ENCODE data around the gene SOD3.

Gene SOD3

DNA sequence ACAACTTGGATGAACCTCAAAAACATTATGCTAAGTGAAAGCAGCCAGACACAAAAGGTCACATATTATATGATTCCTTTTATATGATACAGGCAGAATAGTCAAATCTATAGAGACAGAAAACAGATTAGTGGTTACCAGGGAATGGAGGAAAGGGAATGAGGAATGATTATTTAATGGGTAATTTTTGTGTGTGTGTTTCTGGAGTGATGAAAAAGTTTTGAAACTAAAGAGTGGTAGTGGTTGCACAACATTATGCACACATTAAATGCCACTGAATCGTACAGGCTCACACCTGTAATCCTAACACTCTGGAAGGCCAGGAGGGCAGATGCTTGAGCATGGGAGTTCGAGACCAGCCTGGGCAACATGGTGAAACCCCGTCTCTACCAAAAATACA is 19.6 kb upstream of the SOD3 start:
- no peak for DNase-seq

DNA sequence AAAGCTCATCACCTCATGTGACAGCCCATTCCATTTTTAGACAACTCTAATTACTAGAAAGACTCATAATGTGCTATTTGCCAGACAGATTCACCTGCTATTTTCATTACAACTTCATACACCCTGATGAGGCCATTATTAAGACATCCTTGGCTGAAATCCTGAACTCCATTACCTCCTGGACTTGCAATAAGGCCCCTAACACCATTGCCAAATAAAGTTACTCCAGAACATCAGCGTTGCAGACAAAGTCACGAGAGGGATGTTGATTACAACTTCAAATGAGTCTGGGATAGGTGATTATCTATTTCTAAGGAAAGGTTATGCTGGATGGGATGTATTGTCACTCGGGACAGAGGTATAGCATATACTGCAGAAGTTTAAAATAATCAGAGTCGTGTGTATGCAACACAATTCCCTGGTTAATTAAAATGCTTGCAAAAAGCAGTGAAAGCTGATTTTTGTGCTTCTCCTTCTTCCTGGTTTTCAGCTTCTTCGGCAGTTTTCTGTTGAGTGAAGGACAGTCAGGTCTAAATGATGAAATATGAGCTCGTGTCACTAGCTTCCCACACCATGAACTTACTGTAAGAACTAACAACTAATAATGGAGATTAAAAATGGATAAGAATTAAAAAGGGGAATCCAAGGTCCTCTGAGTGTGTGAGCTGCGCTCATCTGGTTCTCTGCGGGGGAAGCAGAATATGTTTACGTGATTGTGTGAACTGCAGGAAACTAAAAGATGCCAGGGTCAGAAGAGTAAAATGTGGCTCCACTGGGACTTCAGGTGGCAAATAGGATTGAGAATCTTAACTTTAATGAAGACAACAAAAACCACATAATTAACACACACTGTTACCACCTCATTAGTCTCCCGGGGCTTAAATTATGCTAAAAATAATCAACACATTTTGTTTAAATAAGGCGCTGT is 17.6 kb upstream of the SOD3 start:
- no peak for DNase-seq

DNA sequence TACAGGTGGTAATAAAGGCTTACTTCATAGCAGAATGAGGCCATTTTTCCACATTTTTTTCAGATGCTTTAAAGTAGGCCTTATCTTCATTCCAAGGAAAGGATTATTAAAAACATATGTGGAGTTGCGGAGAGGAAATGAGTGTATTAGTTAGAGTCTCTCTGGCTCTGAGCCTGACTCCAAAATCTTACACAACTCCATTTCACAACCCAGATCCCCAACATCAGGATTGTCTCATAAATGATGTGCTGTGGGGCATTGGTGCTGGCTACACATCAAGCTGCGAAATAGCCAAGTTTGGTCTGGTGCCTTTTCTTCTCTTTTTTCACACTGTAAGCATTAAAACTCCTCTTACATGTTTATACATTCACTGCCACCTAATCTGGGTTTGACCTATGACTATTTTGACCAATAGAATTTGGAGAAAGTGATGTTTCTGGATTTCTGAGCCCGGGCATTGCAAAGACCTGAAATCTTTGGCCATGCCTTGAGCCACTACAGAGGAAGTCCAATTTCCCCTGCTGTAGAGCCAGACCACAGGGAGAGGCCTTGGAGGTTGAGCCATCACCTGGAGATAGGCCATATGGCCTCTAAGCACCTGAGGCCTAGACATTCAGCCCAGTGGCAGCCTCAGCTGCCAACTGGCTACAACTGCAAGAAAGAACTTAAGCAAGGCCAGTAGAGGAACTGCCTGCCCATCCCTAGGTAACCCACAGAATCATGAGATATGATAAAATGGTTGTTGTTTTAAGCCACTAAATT is 16.7 kb upstream of the SOD3 start:
- DNase-seq, result no peak

DNA sequence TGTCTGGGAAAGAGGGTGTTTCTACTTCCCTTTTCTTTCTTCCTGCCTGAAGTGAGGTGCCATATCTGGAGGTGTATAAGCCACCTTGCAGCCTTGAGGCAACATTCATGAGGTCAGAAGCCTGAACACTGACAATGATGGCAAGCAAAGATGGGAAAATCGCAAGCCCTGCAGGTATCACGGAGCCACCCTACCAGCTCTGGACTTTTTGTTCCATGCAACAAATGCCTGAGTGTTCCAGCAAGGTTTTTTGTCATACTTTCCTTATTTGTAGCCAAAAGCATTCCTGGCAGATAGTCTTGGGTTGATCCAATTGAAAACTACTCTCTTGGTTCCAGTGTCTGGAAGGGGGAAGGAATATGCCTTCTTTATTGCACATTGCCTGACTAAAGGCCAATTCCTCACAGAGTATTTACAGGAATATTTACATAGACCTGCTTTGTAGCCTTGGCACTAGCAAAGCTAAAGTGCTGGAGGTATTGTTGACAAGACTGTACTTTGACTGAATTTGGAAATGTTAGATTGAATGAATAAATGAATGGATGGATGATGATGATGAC is 14.4 kb upstream of the SOD3 start:
- no peak for DNase-seq

DNA sequence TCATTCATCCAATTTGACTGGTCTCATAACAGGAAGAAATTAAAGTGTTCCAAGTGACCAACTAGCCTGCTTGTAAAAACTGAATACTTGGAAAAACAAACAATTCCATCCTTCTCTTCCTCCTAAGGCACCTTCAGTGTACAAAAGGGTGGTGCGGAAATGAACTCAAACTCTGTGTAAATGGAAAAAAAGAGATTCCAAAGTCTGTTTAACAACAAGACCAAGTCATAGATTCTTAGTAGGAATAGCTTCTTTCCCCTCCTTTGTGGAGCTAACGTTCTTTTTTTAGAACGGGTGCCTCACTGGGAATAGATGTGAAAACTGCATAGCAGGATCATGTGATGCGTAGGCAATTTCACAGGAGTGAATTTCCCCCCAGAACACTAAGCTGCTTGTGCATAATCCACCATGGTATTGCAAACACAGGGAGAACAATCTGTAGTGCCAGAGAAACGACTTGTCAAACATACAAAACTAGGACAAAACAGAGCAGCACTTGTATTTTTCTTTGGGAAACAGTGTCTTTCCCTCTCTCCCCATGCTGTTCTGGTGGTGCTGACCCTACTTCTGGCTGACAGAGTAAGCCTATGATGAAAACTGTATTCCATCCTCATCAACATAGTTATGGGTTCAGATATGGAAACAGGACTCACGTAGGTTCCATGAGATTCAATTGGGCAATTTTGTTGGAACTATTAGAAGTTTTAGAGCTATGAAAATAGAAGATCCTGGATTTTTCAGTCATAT is 13.2 kb upstream of the SOD3 start:
- DNase-seq, result no peak

DNA sequence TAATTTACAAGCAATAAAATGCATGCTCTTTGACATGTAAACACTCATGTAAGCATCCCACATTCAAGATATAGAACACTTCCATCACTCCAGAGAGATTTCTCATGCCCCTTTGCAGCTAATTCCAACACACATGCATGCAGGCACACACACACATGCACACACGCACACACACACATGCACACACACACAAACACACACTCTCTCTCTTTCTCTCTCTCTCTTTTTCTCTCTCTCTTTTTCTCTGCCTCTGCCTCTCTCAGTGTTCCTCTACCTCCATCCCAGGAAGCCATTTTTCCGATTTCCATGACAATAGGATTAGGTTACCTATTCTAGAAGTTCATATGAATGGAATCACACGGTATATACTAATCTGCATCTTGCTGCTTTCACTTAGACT is 11.9 kb upstream of the SOD3 start:
- no peak for DNase-seq

DNA sequence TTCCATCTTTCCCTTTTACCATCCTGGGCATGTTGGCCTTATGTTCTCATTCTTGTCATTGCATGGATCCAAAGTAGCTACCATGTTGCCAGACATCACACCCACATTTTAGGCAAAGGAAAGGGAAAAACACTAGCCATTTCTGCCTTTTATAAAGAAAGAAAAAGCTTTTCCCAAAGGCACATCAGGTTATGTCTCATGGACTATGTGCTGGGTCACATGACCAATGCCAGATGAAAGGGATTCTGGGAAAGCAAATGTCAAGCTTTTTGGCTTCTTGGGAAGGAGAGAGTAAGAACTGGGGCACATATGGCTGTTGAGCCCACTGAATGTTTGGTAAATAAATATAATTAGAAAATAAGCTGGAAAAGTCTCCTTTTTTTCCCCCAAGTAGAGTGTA is 4.3 kb upstream of the SOD3 start:
- no peak for DNase-seq

DNA sequence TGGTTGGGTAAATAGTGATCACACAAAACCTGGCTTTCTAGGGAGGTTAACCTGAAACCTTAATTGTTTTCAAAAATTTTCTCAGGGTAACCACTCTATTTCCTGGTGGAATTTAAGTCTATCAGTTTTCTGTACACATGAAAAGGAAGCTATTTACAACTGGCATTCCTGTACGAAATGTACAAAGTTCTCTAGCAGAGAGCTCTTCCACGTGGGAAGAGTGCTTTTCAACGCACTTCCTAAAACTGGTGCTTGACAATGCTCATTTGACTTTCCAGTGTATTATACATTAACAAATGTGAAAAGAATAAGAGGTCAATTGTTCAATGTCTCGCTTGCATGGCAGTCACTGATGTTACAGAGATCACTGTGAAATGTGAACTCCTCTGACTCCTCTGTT is 2.8 kb upstream of the SOD3 start:
- no peak for DNase-seq

DNA sequence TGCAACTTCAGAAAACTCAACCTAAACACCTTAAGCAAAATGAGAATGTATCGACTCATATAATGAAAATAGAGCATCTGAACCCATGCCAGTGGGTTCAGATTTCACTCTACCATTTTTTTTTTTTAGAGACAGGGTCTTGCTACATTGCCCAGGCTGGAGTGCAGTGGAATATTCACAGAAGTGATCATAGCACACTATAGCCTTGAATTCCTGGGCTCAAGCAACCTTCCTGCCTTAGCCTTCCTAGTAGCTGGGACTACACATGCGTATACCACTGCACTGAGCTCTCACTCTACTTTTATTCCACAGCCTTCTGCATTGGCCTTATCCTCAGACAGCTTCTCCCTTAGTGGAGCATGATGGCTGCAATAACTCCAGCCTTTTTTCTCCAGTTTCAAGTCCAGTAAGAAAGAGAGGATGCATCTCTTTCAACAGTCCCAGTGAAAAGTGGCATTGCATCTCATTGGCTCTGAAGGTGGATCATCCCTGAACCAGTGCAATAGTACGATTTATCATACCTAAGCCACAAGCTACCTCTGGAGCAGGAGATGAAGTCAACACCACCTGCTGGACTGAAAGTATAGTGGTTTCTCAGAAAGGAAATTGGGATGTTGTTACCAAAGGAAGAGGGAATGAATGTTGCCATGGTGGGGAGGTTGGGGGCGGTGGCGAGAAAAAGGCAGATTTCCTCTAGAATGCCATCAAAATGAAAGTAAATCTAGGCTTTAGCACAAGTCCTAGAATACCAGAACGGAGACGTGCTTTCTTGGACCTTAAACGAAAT is 2.0 kb upstream of the SOD3 start:
- DNase-seq, result no peak

DNA sequence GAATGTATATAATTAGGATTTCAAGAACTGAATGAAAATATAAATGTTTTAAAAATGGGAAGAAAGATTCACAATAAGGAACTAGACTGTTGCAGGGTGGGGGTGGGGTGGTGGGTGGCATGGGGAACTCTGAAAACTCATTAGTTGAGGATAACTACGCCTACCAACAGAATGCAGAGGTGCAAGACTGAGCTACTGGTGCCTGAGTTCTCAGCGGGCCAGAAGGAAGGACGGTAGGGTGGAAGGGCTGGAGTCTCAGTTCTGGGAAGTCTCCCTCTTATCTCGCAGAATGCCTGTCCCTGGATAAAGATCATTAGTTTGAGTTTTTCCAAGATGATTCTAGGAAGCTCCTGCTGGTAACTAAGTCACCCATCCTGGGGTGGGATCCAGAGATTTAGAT is 1.3 kb upstream of the SOD3 start:
- no peak for DNase-seq

DNA sequence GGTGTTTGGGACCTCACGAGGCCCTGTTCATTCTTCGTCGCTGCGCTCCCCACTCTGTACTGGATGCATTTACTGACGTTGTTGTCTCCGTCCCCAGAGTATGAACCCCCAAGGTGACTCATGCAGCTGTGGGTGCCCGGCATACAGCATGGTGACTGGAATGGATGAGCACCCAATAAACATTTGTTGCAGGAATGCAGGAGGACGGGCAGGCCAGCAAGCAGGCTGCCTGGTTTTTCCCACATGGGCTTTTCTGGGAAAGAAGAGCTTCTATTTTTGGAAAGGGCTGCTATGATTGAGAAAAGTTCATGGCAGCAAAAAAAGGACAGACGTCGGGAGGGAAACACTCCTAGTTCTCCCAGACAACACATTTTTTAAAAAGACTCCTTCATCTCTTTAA is 893 bp upstream of the SOD3 start:
- DNase-seq, result no peak

DNA sequence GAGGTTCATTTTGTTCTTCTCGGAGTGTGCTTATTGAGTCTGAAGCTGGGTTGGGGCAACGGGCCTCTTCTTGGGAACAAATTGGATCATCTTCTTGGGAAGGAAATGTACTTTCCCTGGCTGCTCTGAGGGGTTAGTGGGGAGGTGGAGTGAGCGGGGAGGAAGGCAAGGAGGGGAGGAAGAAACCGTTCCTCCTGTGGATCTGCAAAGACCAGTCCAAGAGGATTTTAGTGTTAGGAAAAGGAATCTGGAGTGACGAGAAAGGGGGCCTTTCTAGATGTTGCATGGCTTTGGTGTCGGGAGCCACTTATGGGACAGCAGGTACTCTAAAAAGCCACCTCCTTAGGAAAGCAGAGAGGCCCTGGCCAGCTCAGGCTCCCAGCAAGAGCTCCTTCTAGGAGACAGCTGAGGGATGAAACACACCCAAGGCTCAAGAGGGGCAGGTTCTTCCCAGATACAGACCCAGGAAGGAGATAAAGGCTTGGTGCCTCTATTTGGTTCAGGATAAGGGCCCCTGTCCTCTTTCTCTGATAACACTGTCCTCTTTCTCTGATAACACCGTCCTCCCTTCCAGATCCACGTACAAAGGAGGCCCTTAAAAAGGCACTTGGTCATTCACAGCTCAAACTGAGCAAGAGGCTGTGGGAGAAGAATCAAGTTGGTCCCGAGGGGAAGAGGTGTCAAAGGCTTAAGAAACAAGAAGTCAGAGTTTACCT is 451 bp downstream of the SOD3 start:
- no peak for DNase-seq

DNA sequence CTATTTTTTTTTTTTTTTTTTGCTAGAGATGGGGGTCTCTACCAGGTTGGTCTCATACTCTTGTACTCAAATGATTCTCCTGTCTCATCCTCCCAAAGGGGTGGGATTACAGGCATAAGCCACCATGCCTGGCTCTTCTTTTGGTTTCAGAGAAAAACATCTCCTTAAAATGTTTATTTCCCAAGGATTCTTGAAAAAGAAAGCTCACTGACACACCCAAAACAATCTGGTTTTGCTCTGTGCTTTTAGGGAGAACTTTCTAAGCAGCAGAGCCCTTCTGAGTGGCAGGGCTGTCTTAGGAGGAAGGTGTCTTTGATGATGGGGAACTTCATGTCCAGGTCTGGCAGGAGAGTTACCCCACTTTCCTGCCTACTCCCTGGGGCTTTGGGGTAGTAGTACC is 1.2 kb downstream of the SOD3 start:
- no peak for DNase-seq

DNA sequence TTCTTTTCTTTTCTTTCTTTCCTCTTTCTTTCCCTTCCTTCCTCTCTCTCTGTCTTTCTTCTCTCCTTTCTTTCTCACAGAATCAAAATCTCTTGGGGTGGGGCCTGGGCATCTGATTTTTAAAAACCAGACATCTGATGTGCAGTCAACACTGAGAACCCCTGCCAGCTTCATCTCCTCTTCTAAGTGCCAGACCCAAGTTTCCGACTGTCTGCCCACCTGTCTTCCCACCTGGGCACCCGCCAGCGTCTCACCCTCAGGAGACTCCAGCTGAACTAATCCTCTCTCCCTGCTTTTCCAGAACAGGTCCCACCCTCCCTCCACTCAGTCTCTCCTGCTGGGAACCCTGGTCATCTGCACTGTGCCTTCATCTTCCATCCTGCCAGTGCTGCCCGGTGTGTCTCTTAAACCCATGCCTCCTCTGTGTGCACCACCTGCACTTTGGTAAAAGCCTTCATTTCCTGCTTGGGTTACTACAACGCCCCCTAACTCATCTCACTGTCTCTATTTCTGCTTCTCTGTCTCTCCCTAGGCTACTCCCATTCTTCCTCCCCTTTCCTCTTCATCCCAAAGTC is 2.8 kb downstream of the SOD3 start:
- no peak for DNase-seq

DNA sequence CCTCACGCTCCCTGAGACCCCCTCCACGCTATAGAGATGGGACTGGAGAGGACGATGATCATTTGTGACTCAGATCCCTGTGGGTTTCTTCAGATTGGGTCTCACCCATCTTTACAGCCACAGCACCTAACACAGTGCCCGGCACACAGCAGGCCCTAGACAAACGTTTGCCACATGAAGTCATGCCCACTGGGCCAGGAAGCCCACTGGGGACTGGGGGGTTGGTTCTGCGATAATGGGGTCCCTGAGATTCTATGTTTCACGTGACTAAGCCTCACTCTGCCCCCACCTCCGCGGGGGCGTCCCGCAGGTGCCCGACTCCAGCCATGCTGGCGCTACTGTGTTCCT is 3.8 kb downstream of the SOD3 start:
- DNase-seq, result no peak

DNA sequence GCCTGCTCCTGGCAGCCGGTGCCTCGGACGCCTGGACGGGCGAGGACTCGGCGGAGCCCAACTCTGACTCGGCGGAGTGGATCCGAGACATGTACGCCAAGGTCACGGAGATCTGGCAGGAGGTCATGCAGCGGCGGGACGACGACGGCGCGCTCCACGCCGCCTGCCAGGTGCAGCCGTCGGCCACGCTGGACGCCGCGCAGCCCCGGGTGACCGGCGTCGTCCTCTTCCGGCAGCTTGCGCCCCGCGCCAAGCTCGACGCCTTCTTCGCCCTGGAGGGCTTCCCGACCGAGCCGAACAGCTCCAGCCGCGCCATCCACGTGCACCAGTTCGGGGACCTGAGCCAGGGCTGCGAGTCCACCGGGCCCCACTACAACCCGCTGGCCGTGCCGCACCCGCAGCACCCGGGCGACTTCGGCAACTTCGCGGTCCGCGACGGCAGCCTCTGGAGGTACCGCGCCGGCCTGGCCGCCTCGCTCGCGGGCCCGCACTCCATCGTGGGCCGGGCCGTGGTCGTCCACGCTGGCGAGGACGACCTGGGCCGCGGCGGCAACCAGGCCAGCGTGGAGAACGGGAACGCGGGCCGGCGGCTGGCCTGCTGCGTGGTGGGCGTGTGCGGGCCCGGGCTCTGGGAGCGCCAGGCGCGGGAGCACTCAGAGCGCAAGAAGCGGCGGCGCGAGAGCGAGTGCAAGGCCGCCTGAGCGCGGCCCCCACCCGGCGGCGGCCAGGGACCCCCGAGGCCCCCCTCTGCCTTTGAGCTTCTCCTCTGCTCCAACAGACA is 4.4 kb downstream of the SOD3 start:
- no peak for DNase-seq

DNA sequence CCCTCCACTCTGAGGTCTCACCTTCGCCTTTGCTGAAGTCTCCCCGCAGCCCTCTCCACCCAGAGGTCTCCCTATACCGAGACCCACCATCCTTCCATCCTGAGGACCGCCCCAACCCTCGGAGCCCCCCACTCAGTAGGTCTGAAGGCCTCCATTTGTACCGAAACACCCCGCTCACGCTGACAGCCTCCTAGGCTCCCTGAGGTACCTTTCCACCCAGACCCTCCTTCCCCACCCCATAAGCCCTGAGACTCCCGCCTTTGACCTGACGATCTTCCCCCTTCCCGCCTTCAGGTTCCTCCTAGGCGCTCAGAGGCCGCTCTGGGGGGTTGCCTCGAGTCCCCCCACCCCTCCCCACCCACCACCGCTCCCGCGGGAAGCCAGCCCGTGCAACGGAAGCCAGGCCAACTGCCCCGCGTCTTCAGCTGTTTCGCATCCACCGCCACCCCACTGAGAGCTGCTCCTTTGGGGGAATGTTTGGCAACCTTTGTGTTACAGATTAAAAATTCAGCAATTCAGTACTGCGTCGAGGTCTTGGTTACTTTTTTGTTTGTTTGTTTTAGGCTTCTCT is 5.0 kb downstream of the SOD3 start:
- no peak for DNase-seq

DNA sequence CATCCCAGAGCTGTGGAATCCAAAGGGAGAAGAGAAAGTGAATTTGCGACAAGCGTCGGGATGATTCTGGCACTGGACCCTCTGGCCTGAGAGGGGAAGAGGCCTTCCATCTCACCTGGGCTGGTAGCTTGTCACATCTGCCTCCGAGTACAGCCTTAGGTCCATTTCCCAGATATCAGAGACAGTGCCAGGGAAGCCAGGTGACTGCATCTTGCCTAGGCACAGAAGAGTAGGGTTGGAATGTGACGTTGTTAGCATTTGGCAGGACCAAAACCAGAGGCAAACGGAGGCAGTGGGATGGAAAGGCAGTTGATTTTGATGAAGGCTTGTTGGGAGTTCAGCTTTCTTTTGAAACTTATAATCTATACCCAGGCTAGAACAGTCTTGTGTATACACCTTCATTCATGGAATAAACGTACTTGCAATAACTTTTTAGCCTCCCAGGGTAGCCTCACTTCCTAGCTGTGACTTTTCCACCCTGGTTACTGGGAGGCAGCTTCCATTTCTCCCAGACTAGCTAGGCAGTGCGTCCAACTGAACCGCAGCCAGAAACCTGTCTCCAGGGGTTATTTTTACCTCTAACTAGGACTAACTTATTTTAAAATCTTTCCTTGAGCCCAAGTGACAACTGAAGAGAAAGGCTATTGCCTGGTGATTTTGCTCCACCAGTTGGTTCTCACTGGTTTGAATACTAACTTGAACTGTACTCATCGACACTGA is 5.9 kb downstream of the SOD3 start:
- DNase-seq, result no peak

DNA sequence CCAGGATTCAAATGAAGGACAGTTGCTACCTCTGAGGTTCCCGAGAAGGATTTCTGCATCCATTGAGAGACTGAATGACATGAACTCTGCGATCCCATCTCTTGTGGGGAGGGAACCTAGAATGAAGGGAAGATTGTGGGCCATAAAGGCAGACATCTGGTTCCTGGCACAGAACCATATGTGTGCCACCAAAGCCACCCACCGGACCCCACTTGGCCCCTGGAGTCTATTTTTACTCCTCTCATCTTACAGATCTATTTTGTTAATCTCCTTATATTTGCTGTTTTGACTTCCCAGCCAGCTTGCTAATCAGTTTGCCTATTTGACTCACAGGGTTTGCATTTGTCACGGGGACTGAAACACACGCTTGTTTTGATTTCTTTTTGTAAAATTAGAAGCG is 7.3 kb downstream of the SOD3 start:
- no peak for DNase-seq

DNA sequence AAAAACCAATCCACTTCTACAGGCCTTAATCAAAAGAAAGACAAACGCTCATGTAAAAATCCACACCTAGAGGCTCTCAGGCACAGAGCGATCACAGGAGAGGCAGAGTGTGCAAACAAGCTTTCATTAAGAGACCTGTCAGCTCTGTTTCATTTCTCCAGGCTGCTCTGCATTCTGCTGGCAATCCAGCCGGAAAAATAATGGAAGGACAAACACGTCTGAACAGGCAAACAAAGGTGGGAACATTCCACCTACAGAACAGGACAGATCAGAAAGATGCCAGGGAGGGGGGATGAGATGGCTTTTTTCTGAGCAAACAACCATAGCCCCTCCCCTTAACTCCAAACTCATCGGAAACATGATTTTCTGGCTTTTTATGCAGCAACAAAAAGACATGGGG is 9.7 kb downstream of the SOD3 start:
- DNase-seq, result no peak
